SK-N-SH treated with all-trans-retinoic acid at 6 μM for 48 hours (cell line): ENCODE measurements around the gene CHST5.

Experiments
- ATAC-seq: fragments of 200-7000 bp; cut with Tn5 transposase; 3 replicates; pipeline ENCODE4 v1.9.1; 2020; ENCODE audit warnings: mild to moderate bottlenecking, moderate library complexity
- ARNTL ChIP-seq: fragments of 450-650 bp; formaldehyde crosslinking; IDR thresholded peaks from 2 replicates; pipeline ENCODE4 v1.5.0; 2020; ENCODE audit warnings: low read depth, mild to moderate bottlenecking, moderate library complexity, borderline replicate concordance
- BACH2 ChIP-seq: fragments of 250-450 bp; sonication (Bioruptor Pico); IDR thresholded peaks from 2 replicates; pipeline ENCODE4 v1.9.0; 2021; ENCODE audit warnings: mild to moderate bottlenecking, borderline replicate concordance
- CREB5 ChIP-seq: fragments of 250-450 bp; sonication (Bioruptor Pico); IDR thresholded peaks from 2 replicates; pipeline ENCODE4 v1.5.1; 2020; ENCODE audit warnings: low read depth, mild to moderate bottlenecking, moderate library complexity
- ESRRG ChIP-seq: fragments of 250-450 bp; sonication (Bioruptor Pico); IDR thresholded peaks from 2 replicates; pipeline ENCODE4 v1.6.1; 2021; ENCODE audit warnings: mild to moderate bottlenecking
- GLIS3 ChIP-seq: fragments of 250-450 bp; sonication (Bioruptor Pico); IDR thresholded peaks from 2 replicates; pipeline ENCODE4 v1.5.0; 2020; ENCODE audit warnings: mild to moderate bottlenecking, moderate library complexity
- OSR1 ChIP-seq: fragments of 250-450 bp; sonication (Bioruptor Pico); IDR thresholded peaks from 2 replicates; pipeline ENCODE4 v1.8.0; 2022; ENCODE audit warnings: moderate library complexity, mild to moderate bottlenecking, inconsistent platforms
- PATZ1 ChIP-seq: fragments of 250-450 bp; sonication (Bioruptor Pico); IDR thresholded peaks from 2 replicates; pipeline ENCODE4 v1.8.0; 2020; ENCODE audit warnings: mild to moderate bottlenecking, moderate library complexity, borderline replicate concordance
- POU6F1 ChIP-seq: fragments of 250-450 bp; sonication (Bioruptor Pico); IDR thresholded peaks from 2 replicates; pipeline ENCODE4 v1.8.0; 2021; ENCODE audit warnings: low read depth, mild to moderate bottlenecking, moderate library complexity, borderline replicate concordance
- PPARA ChIP-seq: fragments of 250-450 bp; sonication (Bioruptor Pico); IDR thresholded peaks from 2 replicates; pipeline ENCODE4 v1.5.0; 2020; ENCODE audit warnings: mild to moderate bottlenecking, borderline replicate concordance
- RARB ChIP-seq: fragments of 250-450 bp; sonication (Bioruptor Pico); IDR thresholded peaks from 2 replicates; pipeline ENCODE4 v1.8.0; 2021; ENCODE audit warnings: mild to moderate bottlenecking, moderate library complexity
- SNAI2 ChIP-seq: fragments of 250-450 bp; sonication (Bioruptor Pico); IDR thresholded peaks from 2 replicates; pipeline ENCODE4 v1.5.0; 2020; ENCODE audit warnings: mild to moderate bottlenecking, moderate library complexity
- TCF4 ChIP-seq: fragments of 250-450 bp; sonication (Bioruptor Pico); IDR thresholded peaks from 2 replicates; pipeline ENCODE4 v1.8.0; 2021; ENCODE audit warnings: mild to moderate bottlenecking, moderate library complexity, borderline replicate concordance
- TSHZ2 ChIP-seq: fragments of 250-450 bp; sonication (Bioruptor Pico); IDR thresholded peaks from 2 replicates; pipeline ENCODE4 v1.5.0; 2020; ENCODE audit warnings: mild to moderate bottlenecking, moderate library complexity
- ZFP3 ChIP-seq: fragments of 250-450 bp; sonication (Bioruptor Pico); IDR thresholded peaks from 2 replicates; pipeline ENCODE4 v1.5.0; 2020; ENCODE audit warnings: mild to moderate bottlenecking, moderate library complexity
- ZFP30 ChIP-seq: fragments of 450-650 bp; formaldehyde crosslinking; IDR thresholded peaks from 2 replicates; pipeline ENCODE4 v1.5.0; 2022; ENCODE audit warnings: mild to moderate bottlenecking, moderate library complexity
- ZNF565 ChIP-seq: fragments of 450-650 bp; formaldehyde crosslinking; conservative IDR thresholded peaks from 2 replicates; pipeline ENCODE4 v1.5.0; 2020; ENCODE audit warnings: low read depth, mild to moderate bottlenecking, moderate library complexity
- ZNF70 ChIP-seq: fragments of 450-650 bp; formaldehyde crosslinking; IDR thresholded peaks from 2 replicates; pipeline ENCODE4 v1.5.0; 2020; ENCODE audit warnings: mild to moderate bottlenecking, moderate library complexity
- ZNF8 ChIP-seq: fragments of 450-650 bp; formaldehyde crosslinking; IDR thresholded peaks from 2 replicates; pipeline ENCODE4 v1.5.0; 2020; ENCODE audit warnings: mild to moderate bottlenecking, moderate library complexity
- TF ChIP-seq, protein P1 (sequence below): fragments of 250-450 bp; sonication (Bioruptor Pico); IDR thresholded peaks from 2 replicates; pipeline ENCODE4 v1.5.1; 2021; ENCODE audit warnings: mild to moderate bottlenecking, moderate library complexity

CHST5 gene

DNA sequence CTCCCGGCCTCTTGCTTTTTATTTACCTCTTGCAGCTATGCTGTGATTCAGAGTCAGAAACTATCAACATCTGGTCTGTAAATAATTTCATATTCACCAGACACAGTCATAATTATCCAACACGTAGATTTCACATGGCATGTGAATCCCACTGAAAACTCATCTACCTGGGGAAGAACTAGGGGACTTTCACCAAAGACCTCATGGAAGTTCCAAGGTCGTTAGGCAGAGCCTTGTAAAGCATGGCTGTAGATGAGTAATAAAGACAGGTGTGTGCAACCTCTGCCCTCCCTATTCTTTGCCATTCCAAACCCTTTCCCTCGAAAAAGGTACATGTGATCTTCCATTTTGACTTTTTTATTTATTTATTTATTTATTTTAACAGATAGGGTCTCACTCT, 1.9 kb upstream of the CHST5 start (continued):
- no peak for TF ChIP-seq PATZ1 (CRISPR knock-in tag)
- no peak for TF ChIP-seq ZFP3 (CRISPR knock-in tag)
- TF ChIP-seq RARB (CRISPR knock-in tag), result no peak
- TF ChIP-seq OSR1, result no peak

DNA sequence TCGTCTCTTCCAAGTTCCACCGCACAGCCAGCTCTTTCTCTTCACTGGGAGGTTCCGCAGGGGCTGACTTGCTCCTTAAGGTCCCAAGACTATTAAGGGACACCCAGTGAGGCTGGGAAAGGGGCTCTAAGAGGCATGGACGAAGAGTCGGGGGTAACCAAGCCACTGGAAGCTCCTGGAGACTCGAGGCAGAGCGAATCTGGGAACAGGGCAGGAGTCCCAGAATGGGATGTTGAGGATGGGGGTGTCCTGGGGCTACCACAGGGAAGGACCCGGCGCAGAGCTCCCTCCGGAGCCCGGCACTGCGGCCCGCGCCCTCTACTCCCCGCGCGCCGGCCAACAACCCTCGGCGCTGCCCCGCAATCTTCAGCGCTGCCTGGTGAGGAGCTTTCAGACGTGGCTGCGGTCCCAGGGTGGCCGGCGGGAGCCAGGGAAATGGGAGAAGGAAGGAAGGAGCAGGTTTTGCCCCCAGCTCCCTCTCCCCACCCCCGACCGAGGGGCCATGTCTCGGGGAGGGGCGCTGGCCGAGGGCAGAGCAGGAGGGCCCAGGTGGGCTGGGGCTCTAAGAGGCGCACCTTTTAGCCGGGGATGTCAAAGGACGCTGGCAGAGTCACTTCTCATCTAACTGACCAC, 581 bp downstream of the CHST5 start:
- TF ChIP-seq, protein P1, sequence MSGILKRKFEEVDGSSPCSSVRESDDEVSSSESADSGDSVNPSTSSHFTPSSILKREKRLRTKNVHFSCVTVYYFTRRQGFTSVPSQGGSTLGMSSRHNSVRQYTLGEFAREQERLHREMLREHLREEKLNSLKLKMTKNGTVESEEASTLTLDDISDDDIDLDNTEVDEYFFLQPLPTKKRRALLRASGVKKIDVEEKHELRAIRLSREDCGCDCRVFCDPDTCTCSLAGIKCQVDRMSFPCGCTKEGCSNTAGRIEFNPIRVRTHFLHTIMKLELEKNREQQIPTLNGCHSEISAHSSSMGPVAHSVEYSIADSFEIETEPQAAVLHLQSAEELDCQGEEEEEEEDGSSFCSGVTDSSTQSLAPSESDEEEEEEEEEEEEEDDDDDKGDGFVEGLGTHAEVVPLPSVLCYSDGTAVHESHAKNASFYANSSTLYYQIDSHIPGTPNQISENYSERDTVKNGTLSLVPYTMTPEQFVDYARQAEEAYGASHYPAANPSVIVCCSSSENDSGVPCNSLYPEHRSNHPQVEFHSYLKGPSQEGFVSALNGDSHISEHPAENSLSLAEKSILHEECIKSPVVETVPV (CRISPR knock-in tag), result no peak
- TF ChIP-seq BACH2 (CRISPR knock-in tag), result no peak
- TF ChIP-seq OSR1, result no peak
- no peak for TF ChIP-seq SNAI2 (CRISPR knock-in tag)
- TF ChIP-seq ZNF70 (CRISPR knock-in tag), result no peak
- no peak for TF ChIP-seq GLIS3 (CRISPR knock-in tag)
- no peak for TF ChIP-seq ZNF8 (CRISPR knock-in tag)
- no peak for TF ChIP-seq CREB5
- TF ChIP-seq TCF4 (CRISPR knock-in tag), result no peak
- no peak for TF ChIP-seq ZFP3 (CRISPR knock-in tag)
- TF ChIP-seq ZFP30 (CRISPR knock-in tag), result no peak
- TF ChIP-seq PATZ1 (CRISPR knock-in tag), result no peak
- TF ChIP-seq ARNTL (CRISPR knock-in tag), result no peak
- no peak for TF ChIP-seq ZNF565 (CRISPR knock-in tag)
- no peak for TF ChIP-seq POU6F1 (CRISPR knock-in tag)
- no peak for TF ChIP-seq ESRRG (CRISPR knock-in tag)

GRCh38 chr16:75534560-75535205, 1.2 kb downstream of the CHST5 start:
- TF ChIP-seq ZFP3 (CRISPR knock-in tag) (no peak), TSHZ2 (CRISPR knock-in tag) (no peak), ZNF70 (CRISPR knock-in tag) (no peak), RARB (CRISPR knock-in tag) (no peak), ARNTL (CRISPR knock-in tag) (no peak), ZFP30 (CRISPR knock-in tag) (no peak), PPARA (CRISPR knock-in tag) (no peak)
- TF ChIP-seq, protein P1 (CRISPR knock-in tag), result no peak
- TF ChIP-seq, all 23 proteins: peak for 0
- ATAC-seq, result no peak

More for the DNA sequence above, 581 bp downstream of the CHST5 start:
- no peak for ATAC-seq
